ENCODE data around the gene PRKCE.

The PRKCE gene

DNA sequence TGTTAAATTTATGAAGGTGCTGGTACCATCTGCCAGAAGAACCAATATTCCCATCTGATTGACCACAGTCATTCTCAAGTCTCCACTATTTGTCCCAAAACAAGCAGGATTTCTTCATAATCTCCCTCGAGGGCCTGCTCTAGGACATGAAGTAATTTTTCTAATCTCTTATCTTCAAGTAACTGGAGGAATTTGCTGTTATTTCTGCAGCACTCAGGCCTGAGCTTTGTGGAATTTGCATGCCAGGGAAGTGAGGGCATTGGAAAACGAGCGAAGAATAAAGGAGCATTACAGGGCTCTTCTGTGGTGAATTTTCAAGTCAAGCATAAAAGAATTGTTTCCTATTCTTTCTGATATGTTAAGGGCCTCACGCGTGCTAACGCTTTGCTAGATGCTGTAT is 484.5 kb downstream of the PRKCE start:
- no peak for DNase-seq (ENCODE audit: low spot score)
- TF ChIP-seq, protein P1, sequence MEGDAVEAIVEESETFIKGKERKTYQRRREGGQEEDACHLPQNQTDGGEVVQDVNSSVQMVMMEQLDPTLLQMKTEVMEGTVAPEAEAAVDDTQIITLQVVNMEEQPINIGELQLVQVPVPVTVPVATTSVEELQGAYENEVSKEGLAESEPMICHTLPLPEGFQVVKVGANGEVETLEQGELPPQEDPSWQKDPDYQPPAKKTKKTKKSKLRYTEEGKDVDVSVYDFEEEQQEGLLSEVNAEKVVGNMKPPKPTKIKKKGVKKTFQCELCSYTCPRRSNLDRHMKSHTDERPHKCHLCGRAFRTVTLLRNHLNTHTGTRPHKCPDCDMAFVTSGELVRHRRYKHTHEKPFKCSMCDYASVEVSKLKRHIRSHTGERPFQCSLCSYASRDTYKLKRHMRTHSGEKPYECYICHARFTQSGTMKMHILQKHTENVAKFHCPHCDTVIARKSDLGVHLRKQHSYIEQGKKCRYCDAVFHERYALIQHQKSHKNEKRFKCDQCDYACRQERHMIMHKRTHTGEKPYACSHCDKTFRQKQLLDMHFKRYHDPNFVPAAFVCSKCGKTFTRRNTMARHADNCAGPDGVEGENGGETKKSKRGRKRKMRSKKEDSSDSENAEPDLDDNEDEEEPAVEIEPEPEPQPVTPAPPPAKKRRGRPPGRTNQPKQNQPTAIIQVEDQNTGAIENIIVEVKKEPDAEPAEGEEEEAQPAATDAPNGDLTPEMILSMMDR (IDR thresholded peaks at IDR 0.05; ENCODE audit: extremely low read depth, missing control alignments) = no peak

DNA sequence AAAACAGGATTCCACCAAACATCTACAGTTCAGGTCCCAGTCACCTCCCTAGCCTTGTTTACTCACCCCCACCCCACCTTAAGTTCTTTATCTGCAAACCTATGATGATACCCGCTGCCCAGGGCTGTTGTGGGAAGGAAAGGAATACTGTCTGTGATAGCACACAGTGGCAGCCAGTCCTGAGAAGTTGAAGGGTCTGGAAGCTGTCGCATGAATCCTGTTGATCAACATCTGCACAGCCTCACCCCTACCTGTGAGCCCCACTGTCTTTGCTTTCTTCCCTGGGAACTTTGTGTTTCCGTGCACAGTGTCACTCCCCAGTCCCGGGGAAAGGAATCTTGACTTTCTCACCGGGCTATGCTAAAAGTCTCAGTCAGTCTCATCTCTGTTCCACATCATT is 485.0 kb downstream of the PRKCE start:
- DNase-seq (ENCODE audit: low spot score) = no peak
- TF ChIP-seq, protein P1 (IDR thresholded peaks at IDR 0.05; ENCODE audit: extremely low read depth, missing control alignments) = no peak

DNA sequence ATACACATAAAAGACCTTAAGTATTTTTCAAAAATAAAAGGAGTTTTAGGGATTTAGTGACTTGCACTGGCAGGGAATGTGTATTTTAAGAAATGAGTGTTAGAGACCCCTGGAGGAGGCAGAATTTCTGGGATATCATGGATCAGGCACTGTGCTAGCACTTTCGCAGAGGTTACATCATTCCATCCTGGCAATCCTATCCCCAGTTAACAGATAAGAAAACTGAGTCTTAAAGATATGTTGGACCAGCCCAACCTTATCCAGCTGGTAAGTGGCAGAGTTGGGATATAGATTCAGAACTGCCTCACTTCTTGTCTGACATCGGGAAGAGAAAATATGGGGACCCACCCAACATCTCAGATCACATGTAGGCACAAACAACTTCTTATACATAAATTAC is 485.5 kb downstream of the PRKCE start:
- no peak for DNase-seq (ENCODE audit: low spot score)
- TF ChIP-seq, protein P1 (IDR thresholded peaks at IDR 0.05; ENCODE audit: extremely low read depth, missing control alignments) = no peak

DNA sequence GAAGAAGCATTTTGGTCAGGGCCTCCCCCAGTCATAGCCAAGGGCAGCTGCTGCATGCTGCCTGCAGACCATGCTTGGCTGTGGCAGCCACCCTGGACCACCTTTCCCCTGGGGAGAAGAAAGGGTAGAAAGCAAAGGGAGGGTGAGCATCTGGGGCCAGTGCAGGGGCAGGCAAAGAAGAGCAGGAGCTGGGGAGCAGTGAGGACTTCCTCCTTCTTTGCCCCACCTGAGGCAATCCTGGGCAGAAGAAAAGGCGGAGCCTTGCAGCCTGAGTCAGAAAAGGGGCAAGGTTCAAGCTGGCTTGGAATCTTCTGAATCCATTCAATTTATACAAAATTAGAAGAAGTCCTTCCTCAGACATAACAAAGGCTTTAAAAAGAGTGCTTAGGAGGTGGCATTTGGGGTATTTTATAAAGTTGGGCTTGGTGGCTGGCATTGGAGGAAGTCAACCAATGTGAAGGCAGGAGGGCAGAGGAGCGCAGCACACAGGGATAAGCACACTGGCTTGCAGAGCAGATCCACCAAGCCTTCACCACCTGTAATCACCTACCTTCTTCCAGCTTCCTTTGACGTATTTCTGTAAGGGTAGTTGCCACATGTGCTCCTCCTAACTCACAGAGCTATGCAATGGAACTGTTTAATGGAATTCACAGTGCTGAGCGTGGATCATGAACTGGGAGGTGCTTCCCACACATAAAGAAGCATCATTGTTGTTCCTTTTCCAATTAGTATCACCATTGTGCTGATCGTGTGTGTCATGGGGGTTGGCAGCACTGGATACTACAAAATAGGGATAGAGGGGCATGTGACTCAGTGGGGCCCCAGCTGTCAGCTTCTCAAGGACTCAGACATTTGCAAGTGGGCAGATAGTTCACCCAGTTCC is 491.3 kb downstream of the PRKCE start:
- DNase-seq (ENCODE audit: low spot score) = no peak
- TF ChIP-seq, protein P1 (IDR thresholded peaks at IDR 0.05; ENCODE audit: extremely low read depth, missing control alignments) = no peak

DNA sequence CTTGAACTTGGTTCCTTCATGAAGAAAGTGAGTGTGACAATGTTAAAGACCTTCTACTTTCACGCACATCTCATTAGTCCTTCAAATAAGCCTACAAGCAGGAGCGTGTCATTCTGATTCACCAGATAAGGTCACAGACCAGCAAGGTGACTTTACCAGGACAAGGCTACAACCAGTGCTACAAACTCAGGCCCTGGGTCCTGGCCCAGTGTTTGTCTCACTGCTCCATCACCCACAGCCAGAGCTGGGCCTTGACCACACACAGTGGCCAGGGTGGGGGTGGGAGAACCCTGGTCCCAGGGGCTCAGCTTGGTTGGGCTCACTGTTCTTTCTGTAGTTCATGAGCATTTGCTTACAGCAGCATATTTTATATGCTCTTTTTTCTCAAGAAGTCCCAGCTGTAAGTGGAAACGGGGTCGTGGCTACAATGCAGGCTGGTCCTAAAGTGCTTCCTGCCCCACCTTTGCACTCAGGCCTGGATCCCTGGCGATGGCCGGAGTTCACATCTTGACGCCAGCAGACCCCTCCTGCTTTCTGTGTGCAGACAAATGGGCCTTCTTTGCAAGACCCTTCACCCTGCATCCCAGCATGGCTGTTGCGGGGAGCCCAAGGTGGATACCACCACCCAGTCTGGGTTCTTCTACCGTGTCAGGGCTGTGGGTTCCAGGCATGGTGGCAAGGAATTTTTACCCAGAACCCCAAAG is 492.1 kb downstream of the PRKCE start:
- DNase-seq (ENCODE audit: low spot score) = no peak
- TF ChIP-seq, protein P1 (IDR thresholded peaks at IDR 0.05; ENCODE audit: extremely low read depth, missing control alignments) = no peak

DNA sequence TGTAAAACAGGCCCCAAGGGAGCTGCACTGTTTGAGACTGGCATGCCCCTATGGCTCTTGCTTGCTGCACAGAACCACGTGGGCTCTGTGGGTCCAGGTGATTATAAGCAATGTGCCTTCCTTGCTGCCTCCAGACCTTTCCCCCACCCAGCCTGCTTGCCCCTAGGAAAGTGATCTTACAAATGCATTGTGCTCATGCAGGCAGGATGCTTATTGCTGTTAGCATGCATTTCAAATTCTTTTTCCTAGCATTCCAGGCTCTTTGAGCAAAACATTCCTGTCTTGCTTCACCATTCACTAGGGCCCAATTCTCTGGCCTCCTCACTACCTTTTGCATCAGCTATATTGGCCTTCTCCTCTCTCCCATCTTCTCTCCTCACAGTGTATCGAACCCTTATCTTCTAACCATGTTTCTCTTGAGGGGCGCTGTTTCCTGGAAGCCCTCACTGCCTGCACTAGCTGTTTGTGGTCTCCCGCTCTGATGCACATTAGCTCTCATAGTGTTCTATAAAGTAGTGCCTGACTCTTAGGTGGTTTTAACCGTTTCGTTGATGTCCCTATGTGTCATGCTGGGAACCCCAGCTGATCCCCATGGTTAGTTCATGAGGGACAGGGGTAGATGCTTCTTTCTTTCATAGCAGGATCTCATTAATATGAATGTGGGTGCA is 492.8 kb downstream of the PRKCE start:
- TF ChIP-seq, protein P1 (IDR thresholded peaks at IDR 0.05; ENCODE audit: extremely low read depth, missing control alignments) = no peak
- DNase-seq (ENCODE audit: low spot score) = no peak

DNA sequence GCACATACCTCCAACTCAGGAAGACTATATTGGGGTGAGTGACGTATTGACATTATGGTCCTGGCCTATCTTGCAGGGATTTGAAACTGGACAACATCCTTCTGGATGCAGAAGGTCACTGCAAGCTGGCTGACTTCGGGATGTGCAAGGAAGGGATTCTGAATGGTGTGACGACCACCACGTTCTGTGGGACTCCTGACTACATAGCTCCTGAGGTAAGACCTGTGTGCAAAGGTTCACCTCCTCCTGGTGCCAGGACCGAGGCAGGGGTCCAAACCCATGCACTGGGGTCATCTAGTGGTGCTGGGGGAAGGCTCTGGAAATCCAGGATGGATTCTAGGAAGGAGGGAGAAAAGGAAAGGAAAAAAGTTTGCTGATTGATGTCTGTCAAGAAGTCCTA is 493.5 kb downstream of the PRKCE start:
- no peak for DNase-seq (ENCODE audit: low spot score)
- TF ChIP-seq, protein P1 (IDR thresholded peaks at IDR 0.05; ENCODE audit: extremely low read depth, missing control alignments) = no peak

All from GM20000 (cell line).